SK-N-SH treated with all-trans-retinoic acid at 6 μM for 48 hours (cell line): ENCODE results near the gene IL4R.

Source experiments
- ARNTL ChIP-seq: fragments of 450-650 bp; formaldehyde crosslinking; IDR thresholded peaks from 2 replicates; pipeline ENCODE4 v1.5.0; 2020; ENCODE audit warnings: low read depth, mild to moderate bottlenecking, moderate library complexity, borderline replicate concordance
- CSDC2 ChIP-seq: fragments of 250-450 bp; sonication (Bioruptor Pico); IDR thresholded peaks from 2 replicates; pipeline ENCODE4 v1.5.0; 2020; ENCODE audit warnings: mild to moderate bottlenecking, moderate library complexity
- GLIS3 ChIP-seq: fragments of 250-450 bp; sonication (Bioruptor Pico); IDR thresholded peaks from 2 replicates; pipeline ENCODE4 v1.5.0; 2020; ENCODE audit warnings: mild to moderate bottlenecking, moderate library complexity
- ISL1 ChIP-seq: fragments of 250-450 bp; sonication (Bioruptor Pico); IDR thresholded peaks from 2 replicates; pipeline ENCODE4 v2.1.2; 2022; ENCODE audit warnings: mild to moderate bottlenecking, moderate library complexity
- PATZ1 ChIP-seq: fragments of 250-450 bp; sonication (Bioruptor Pico); IDR thresholded peaks from 2 replicates; pipeline ENCODE4 v1.8.0; 2020; ENCODE audit warnings: mild to moderate bottlenecking, moderate library complexity, borderline replicate concordance
- POU6F1 ChIP-seq: fragments of 250-450 bp; sonication (Bioruptor Pico); IDR thresholded peaks from 2 replicates; pipeline ENCODE4 v1.8.0; 2021; ENCODE audit warnings: low read depth, mild to moderate bottlenecking, moderate library complexity, borderline replicate concordance
- RARB ChIP-seq: fragments of 250-450 bp; sonication (Bioruptor Pico); IDR thresholded peaks from 2 replicates; pipeline ENCODE4 v1.8.0; 2021; ENCODE audit warnings: mild to moderate bottlenecking, moderate library complexity
- TOX ChIP-seq: fragments of 250-450 bp; sonication (Bioruptor Pico); IDR thresholded peaks from 2 replicates; pipeline ENCODE4 v1.8.0; 2021; ENCODE audit warnings: mild to moderate bottlenecking, moderate library complexity, borderline replicate concordance
- ZFP3 ChIP-seq: fragments of 250-450 bp; sonication (Bioruptor Pico); IDR thresholded peaks from 2 replicates; pipeline ENCODE4 v1.5.0; 2020; ENCODE audit warnings: mild to moderate bottlenecking, moderate library complexity
- ZFP30 ChIP-seq: fragments of 450-650 bp; formaldehyde crosslinking; IDR thresholded peaks from 2 replicates; pipeline ENCODE4 v1.5.0; 2022; ENCODE audit warnings: mild to moderate bottlenecking, moderate library complexity
- ZNF565 ChIP-seq: fragments of 450-650 bp; formaldehyde crosslinking; conservative IDR thresholded peaks from 2 replicates; pipeline ENCODE4 v1.5.0; 2020; ENCODE audit warnings: low read depth, mild to moderate bottlenecking, moderate library complexity
- ZNF8 ChIP-seq: fragments of 450-650 bp; formaldehyde crosslinking; IDR thresholded peaks from 2 replicates; pipeline ENCODE4 v1.5.0; 2020; ENCODE audit warnings: mild to moderate bottlenecking, moderate library complexity
- TF ChIP-seq, protein P1 (sequence below): fragments of 250-450 bp; sonication (Bioruptor Pico); IDR thresholded peaks from 2 replicates; pipeline ENCODE4 v1.5.1; 2020; ENCODE audit warnings: low read depth, mild to moderate bottlenecking, moderate library complexity

- TF ChIP-seq, protein P1, sequence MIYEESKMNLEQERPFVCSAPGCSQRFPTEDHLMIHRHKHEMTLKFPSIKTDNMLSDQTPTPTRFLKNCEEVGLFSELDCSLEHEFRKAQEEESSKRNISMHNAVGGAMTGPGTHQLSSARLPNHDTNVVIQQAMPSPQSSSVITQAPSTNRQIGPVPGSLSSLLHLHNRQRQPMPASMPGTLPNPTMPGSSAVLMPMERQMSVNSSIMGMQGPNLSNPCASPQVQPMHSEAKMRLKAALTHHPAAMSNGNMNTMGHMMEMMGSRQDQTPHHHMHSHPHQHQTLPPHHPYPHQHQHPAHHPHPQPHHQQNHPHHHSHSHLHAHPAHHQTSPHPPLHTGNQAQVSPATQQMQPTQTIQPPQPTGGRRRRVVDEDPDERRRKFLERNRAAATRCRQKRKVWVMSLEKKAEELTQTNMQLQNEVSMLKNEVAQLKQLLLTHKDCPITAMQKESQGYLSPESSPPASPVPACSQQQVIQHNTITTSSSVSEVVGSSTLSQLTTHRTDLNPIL: no peak
- TF ChIP-seq TOX (CRISPR knock-in tag) (no peak), ISL1 (CRISPR knock-in tag) (no peak), PATZ1 (CRISPR knock-in tag) (no peak), ZFP30 (CRISPR knock-in tag) (no peak), ZNF8 (CRISPR knock-in tag) (no peak), CSDC2 (no peak), ZNF565 (CRISPR knock-in tag) (no peak), ZFP3 (CRISPR knock-in tag) (no peak), GLIS3 (CRISPR knock-in tag) (no peak), ARNTL (no peak), POU6F1 (CRISPR knock-in tag) (no peak), RARB (CRISPR knock-in tag) (no peak)
Observed at GRCh38 chr16:27369806-27370205, 56.0 kb downstream of the IL4R start.
